HepG2 (cell line): ENCODE results near the gene RERE.

Experiments
- CREM ChIP-seq, 2 experiments: sonication (generic) in 1 of 2; formaldehyde crosslinking in 1 of 2; IDR thresholded peaks; 2 replicates each; pipeline versions ENCODE4 v1.4.0 to v1.6.1; 2016 to 2020; ENCODE audit warnings: antibody characterized with exemption in 1 of 2, mild to moderate bottlenecking in 1 of 2, missing genetic modification reagents in 1 of 2
- RORA ChIP-seq: sonication (generic); formaldehyde crosslinking; IDR thresholded peaks from 2 replicates; pipeline ENCODE4 v1.5.0; 2020; ENCODE audit warnings: mild to moderate bottlenecking, missing genetic modification reagents, moderate library complexity
- TF ChIP-seq, protein P1 (sequence below): sonication (generic); formaldehyde crosslinking; IDR thresholded peaks from 2 replicates; pipeline ENCODE4 v1.9.0; 2021; ENCODE audit warnings: missing genetic modification reagents, mild to moderate bottlenecking, borderline replicate concordance
- TF ChIP-seq, protein P2 (sequence below): sonication (generic); formaldehyde crosslinking; IDR thresholded peaks from 2 replicates; pipeline ENCODE4 v1.5.0; 2020; ENCODE audit warnings: mild to moderate bottlenecking, missing genetic modification reagents, moderate library complexity

GRCh38 chr1:8598783-8599182 is 218.7 kb downstream of the RERE start:
- TF ChIP-seq, protein P1, sequence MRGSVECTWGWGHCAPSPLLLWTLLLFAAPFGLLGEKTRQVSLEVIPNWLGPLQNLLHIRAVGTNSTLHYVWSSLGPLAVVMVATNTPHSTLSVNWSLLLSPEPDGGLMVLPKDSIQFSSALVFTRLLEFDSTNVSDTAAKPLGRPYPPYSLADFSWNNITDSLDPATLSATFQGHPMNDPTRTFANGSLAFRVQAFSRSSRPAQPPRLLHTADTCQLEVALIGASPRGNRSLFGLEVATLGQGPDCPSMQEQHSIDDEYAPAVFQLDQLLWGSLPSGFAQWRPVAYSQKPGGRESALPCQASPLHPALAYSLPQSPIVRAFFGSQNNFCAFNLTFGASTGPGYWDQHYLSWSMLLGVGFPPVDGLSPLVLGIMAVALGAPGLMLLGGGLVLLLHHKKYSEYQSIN = no peak
- TF ChIP-seq RORA (CRISPR knock-in tag) (no peak), CREM (IDR thresholded peaks at IDR 0.05) (no peak), CREM (CRISPR knock-in tag; IDR thresholded peaks at IDR 0.05) (no peak)
- TF ChIP-seq, protein P2, sequence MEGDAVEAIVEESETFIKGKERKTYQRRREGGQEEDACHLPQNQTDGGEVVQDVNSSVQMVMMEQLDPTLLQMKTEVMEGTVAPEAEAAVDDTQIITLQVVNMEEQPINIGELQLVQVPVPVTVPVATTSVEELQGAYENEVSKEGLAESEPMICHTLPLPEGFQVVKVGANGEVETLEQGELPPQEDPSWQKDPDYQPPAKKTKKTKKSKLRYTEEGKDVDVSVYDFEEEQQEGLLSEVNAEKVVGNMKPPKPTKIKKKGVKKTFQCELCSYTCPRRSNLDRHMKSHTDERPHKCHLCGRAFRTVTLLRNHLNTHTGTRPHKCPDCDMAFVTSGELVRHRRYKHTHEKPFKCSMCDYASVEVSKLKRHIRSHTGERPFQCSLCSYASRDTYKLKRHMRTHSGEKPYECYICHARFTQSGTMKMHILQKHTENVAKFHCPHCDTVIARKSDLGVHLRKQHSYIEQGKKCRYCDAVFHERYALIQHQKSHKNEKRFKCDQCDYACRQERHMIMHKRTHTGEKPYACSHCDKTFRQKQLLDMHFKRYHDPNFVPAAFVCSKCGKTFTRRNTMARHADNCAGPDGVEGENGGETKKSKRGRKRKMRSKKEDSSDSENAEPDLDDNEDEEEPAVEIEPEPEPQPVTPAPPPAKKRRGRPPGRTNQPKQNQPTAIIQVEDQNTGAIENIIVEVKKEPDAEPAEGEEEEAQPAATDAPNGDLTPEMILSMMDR (CRISPR knock-in tag) = no peak
